Chondrocyte (in vitro differentiated cells): ENCODE results near the gene KLHDC9. TPM values are rescaled to one million over a fixed set of nuclear protein-coding genes. Genes with fewer than 3 reads are reported as not detected.

Experiments used
- DNase-seq: peaks from one replicate; pipeline ENCODE4 v3.0.0; 2021; ENCODE audit warnings: mixed read lengths, low spot score
- H3K27ac Mint-ChIP-seq: one replicate; pipeline ENCODE4 v1.8.0; 2021; ENCODE audit warnings: mild to moderate bottlenecking, moderate library complexity, mixed read lengths; ENCODE audit not compliant: unreplicated experiment
- H3K27me3 Mint-ChIP-seq: 2 replicates; pipeline ENCODE4 v1.8.0; 2021; ENCODE audit warnings: low read depth, mixed read lengths
- H3K36me3 Mint-ChIP-seq: 2 replicates; pipeline ENCODE4 v1.8.0; 2021; ENCODE audit warnings: low read depth, mixed read lengths
- H3K4me1 Mint-ChIP-seq: 2 replicates; pipeline ENCODE4 v1.8.0; 2021; ENCODE audit warnings: low read depth, mild to moderate bottlenecking, mixed read lengths
- H3K4me3 Mint-ChIP-seq: one replicate; pipeline ENCODE4 v1.8.0; 2021; ENCODE audit warnings: mild to moderate bottlenecking, moderate library complexity, mixed read lengths; ENCODE audit not compliant: unreplicated experiment
- H3K9me3 Mint-ChIP-seq: 2 replicates; pipeline ENCODE4 v1.8.0; 2021; ENCODE audit warnings: low read depth, mixed read lengths
- total RNA-seq: library from RNA; stranded (reverse); gene quantifications from 3 replicates; pipeline ENCODE4 v1.2.1, GENCODE V29; 2021
- TF ChIP-seq, protein P1 (sequence below): fragments of 200-600 bp; sonication (generic); IDR thresholded peaks from 2 replicates; pipeline ENCODE4 v1.5.0; 2021; ENCODE audit warnings: antibody characterized with exemption, mild to moderate bottlenecking, moderate library complexity

Gene KLHDC9
- total RNA-seq, 1 donor from 2014 or later: 1.6 TPM

GRCh38 chr1:161127649-161128048 is 29.5 kb downstream of the KLHDC9 start:
- no peak overlapping the region for H3K27ac Mint-ChIP-seq
- H3K4me1 Mint-ChIP-seq: peaks cover 36% of the 10 kb centered on the region
- no peak overlapping the region for H3K4me3 Mint-ChIP-seq
- TF ChIP-seq, protein P1, sequence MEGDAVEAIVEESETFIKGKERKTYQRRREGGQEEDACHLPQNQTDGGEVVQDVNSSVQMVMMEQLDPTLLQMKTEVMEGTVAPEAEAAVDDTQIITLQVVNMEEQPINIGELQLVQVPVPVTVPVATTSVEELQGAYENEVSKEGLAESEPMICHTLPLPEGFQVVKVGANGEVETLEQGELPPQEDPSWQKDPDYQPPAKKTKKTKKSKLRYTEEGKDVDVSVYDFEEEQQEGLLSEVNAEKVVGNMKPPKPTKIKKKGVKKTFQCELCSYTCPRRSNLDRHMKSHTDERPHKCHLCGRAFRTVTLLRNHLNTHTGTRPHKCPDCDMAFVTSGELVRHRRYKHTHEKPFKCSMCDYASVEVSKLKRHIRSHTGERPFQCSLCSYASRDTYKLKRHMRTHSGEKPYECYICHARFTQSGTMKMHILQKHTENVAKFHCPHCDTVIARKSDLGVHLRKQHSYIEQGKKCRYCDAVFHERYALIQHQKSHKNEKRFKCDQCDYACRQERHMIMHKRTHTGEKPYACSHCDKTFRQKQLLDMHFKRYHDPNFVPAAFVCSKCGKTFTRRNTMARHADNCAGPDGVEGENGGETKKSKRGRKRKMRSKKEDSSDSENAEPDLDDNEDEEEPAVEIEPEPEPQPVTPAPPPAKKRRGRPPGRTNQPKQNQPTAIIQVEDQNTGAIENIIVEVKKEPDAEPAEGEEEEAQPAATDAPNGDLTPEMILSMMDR: no peak
- no peak for DNase-seq
- no peaks in the 10 kb centered on the region for H3K27me3 Mint-ChIP-seq
- H3K36me3 Mint-ChIP-seq: peaks cover 32% of the 10 kb centered on the region
- no peaks in the 10 kb centered on the region for H3K9me3 Mint-ChIP-seq

DNA sequence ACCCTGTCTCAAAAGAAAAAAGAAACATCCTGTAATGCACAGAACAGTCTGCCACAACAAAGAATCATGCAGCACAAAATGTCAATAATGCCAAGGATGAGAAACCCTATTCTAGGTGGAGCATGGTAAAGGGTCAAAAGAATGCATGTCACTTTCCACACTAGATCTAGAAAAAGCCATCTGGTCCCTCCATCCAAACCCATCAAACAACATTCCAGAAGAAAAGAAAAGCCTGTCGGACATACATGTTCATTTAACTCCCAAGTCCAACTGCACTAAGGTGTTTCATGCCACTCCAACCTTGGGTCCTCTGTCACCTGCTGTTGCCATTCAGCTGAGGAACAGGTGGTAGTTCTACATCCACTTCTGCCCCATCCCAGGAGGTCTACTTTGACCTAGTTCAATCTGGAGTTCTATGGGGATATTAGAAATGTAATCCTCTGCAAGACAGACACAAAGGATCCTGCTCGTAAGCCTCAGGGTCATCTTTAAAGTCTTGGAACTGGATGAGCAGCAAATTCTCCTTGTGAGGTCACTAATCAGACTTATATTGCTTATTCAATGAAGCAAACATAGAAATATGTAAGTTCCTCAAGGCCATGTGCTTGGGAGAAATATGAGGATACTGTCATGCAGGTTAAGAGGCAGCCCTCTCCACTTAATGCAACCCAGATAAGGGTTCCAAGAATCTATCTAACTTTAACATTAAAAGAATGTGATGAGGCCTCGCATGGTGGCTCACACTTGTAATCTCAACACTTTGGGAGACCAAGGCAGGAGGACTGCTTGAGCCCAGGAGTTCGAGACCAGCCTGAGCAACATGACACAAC is 30.6 kb downstream of the KLHDC9 start:
- Mint-ChIP-seq H3K27me3 (no peaks in the 10 kb centered on the region), H3K9me3 (no peaks in the 10 kb centered on the region), H3K4me1 (peaks cover 36% of the 10 kb centered on the region), H3K27ac (no peak overlapping the region), H3K4me3 (no peak overlapping the region), H3K36me3 (peaks cover 22% of the 10 kb centered on the region)
- DNase-seq: no peak
- TF ChIP-seq, protein P1: no peak

DNA sequence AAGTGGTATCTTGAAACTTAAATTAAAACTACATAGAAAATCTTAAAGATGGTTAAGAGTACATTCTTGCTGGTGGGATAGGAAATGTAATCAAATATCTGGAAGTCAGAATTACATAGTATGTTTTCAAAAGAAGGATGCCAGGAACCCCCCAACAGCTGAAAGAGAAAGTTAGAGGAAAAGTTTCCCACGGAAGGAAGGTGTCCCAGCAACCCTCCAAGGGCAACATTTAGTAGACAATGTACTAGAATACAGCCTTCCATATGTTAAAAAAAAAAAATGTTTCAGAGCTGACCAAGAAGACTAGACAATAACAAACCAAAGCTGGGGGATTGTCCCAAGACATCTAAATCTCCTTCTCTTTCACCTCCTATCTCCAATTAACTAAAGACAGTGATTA is 32.1 kb downstream of the KLHDC9 start:
- Mint-ChIP-seq H3K4me1 (peaks cover 36% of the 10 kb centered on the region), H3K27me3 (no peaks in the 10 kb centered on the region), H3K36me3 (peaks cover 19% of the 10 kb centered on the region), H3K9me3 (no peaks in the 10 kb centered on the region), H3K27ac (peak overlapping the region; percentile 6), H3K4me3 (no peak overlapping the region)
- DNase-seq: no peak
- TF ChIP-seq, protein P1: no peak

GRCh38 chr1:161131523-161132409 is 33.6 kb downstream of the KLHDC9 start:
- Mint-ChIP-seq H3K9me3 (no peaks in the 10 kb centered on the region), H3K36me3 (peaks cover 11% of the 10 kb centered on the region), H3K4me1 (peaks cover 33% of the 10 kb centered on the region), H3K4me3 (no peak overlapping the region), H3K27me3 (no peaks in the 10 kb centered on the region), H3K27ac (no peak overlapping the region)
- DNase-seq: no peak
- TF ChIP-seq, protein P1: no peak

DNA sequence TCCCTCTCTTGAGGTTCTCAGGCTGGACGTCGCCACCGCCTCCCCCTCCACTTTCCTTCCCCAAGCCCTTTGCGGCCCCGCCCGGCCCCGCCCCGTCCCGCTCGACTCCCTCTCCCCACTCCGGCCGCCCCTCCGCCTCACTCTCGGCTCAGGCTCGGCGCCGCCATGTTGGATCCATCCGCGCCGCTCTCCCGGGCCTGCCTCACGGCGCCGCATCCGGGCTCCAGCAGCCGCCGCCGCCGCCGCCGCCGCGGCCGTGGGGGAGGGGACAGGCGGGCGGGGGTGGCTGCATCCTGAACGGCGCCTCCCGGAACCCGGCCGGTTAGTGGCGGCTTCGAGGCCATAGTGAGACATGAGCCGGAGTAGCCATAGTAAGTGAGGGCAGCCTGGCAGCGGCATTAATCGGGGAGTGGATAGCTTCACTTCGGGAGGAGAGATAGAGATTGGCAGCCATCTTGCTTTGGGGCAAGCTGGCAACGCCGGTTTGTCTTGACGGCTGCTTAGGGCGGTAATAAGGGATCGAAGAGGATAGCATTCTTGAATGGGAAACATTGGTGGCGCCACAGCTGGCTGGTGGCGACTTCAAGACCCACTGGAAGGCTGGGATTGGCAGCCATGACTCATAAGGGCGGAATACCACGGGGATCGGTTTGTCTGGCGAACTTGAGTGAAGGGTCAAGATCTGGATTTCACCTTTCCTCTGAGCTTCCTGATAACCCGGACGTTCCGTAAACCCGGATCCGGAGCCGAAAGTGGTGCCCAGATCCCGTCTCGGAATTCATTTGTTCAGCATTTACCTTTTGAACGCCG is 34.5 kb downstream of the KLHDC9 start, which contains the start of gene DEDD:
TSS of gene DEDD (minus strand) at position 258 of the 810 bp plus-strand sequence. CDS start 8,205 bp downstream, outside the sequence.
- H3K9me3 Mint-ChIP-seq: no peaks in the 10 kb centered on the region
- DNase-seq: peak; percentile 92
- peaks cover 6% of the 10 kb centered on the region for H3K36me3 Mint-ChIP-seq
- no peaks in the 10 kb centered on the region for H3K27me3 Mint-ChIP-seq
- H3K27ac Mint-ChIP-seq: no peak within 1 kb of the TSS
- H3K4me1 Mint-ChIP-seq: peaks cover 31% of the 10 kb centered on the region
- no peak within 1 kb of the TSS for H3K4me3 Mint-ChIP-seq
- TF ChIP-seq, protein P1: peak; percentile 48
